GM19025 (cell line): ENCODE measurements around the gene RASSF4.

Source experiments
- ATAC-seq: cut with Tn5 transposase; IDR thresholded peaks from one replicate; pipeline ENCODE4 v1.9.1; 2021; ENCODE audit warnings: mild to moderate bottlenecking, low read depth, moderate library complexity; ENCODE audit not compliant: unreplicated experiment

Gene RASSF4

DNA sequence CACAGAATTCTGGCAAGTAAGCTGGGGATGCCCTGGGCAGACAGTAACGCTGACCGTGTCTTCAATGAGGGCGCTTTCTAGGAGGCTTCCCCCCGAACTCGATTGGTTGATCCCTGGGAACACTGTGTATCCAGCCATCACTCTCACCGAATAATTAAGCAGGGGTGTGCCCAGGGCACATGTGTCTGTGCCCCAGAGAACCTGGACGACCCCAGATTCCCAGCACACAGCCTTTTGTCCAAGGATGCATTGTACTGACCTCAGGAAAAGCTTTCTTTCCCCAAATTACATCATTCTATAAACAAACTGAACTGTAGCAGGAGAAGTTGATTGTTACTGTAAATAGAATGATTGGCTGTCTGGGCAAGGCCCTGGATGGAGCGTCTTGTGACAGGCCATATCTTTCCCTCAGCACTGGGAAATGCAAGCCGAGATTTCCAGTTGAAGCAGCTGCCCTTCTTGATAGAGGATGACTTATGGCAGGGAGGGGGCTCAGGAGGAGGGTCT, 25.6 kb downstream of the RASSF4 start:
- no peak for ATAC-seq

GRCh38 chr10:44986179-44986578, 26.6 kb downstream of the RASSF4 start:
- ATAC-seq: no peak

DNA sequence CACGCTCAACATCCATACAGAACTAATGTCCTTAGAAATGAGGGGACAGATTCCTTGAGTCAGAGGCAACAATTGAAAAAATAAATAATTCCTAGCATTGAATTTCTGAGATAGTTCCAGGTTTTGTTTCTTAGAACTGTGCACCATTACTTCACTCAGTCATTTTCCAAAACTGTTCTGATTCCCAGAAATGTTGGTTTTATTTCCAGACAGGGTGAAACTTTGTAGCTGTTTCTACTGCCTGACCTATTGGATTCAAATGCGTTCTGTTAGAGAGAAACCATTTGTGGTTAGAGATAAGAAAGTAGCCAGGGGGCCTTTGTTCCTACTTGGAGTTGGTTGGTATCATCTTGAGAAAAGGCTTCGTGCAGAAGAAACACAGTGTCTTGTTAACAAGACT, 27.1 kb downstream of the RASSF4 start:
- ATAC-seq: no peak

- no peak for ATAC-seq
These were observed 29.5 kb downstream of the RASSF4 start for GRCh38 chr10:44988957-44989585.

- ATAC-seq: no peak
These were observed 30.1 kb downstream of the RASSF4 start for GRCh38 chr10:44989597-44990301.

DNA sequence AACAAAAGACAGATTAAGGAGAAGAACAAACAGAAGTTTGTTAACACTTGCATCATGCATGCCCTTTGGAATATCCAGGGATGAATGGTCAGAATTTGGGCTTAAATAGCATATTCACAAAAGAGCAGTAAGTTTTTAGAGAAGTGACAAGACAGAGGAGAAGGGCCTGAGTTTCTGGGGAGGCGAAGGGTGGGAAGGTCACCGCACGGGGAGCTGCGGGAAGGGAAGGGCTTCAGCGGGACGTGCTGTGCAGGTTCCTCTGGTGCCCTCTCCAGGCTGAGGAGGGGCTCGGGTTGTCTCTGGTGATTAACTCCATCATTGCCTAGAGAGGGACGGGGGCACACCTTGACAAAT, 30.7 kb downstream of the RASSF4 start:
- ATAC-seq: no peak

DNA sequence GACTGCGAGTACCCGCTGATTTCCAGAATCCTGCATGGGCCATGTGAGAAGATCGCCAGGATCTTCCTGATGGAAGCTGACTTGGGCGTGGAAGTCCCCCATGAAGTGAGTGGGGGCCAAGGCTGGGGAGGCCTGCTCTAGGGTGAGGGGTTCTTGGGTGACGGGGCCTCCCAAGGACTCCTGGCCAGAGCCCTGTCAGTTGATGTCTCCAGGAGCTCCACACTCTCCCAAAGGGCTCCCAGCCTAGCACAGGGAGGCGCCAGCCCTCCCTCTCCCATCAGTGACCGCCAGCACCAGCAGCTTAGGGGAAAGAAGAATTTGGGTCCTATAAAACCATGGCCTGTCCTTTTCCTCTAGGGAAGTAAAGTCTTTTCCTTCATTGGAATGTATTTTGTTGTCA, 31.4 kb downstream of the RASSF4 start:
- ATAC-seq: no peak

DNA sequence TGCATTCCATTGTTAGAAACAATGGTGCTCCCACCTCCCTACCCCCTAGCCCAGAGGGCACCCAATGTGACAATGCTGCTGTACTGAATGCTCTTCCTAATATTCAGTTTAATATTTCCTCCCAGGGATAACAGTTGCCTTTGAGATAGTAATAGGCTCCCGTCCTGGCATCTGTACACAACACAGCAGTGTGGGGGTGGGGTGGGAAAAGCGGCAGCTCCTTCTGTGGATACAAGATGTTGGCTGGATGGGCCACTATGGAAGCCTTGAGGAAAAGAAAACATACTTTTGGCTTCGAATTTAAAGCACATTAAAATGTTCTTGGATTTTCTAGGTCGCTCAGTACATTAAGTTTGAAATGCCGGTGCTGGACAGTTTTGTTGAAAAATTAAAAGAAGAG, 32.0 kb downstream of the RASSF4 start:
- ATAC-seq: no peak

DNA sequence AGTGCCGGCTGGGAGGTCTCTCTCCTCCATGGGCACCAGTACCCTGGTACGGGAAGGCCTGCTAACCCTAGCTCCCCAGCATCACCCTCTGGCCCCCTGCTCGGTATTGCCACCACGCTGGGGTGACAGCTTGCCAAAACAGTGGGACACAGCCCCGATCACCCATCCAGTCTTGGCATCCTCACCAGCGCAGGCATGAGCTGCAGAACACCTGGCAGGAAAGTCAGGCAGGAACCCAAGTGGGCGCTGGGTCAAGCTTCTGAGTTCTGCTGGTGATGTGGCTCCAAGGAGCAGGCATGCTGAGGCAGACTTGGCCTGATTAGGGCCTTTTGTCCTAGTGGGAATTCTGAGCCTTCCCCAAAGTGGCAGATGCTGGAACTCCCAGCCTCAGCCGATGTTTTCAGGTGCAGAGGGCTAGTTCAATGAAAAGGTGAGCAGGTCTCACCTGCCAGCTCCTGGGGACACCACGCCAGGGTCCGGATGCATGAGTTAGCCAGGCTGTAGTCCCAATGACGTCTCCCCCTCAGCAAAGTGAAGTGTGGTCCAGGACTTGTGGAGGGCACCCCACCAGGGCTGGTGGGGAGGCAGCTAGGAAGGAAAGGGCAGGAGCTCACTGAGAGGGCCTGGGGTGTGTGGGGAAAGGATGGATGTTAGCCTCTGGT, 32.6 kb downstream of the RASSF4 start:
- ATAC-seq: no peak

DNA sequence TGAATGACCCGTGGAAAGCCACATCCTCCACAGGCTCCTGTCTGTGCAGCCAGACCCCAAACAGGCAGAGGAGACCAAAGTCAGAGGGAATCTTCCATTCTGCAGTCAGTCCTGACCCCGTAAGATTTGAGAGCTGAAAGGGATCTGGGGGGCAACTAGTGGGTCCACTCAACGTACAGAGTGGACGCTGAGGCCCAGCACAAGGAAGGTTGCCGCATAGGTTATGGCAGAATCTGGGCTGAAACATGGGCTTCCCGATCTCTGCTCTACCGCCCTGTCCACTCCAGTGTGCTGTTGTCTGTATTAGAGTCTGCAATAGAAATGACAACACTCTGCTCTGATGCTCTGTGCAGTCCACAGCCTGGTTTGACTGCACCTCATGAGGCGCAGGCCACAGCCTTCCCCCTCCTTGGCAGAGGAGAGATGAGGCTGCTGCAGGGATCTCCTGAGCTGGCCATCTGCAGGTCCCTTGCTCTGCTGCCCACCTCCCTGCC, 33.2 kb downstream of the RASSF4 start:
- no peak for ATAC-seq

DNA sequence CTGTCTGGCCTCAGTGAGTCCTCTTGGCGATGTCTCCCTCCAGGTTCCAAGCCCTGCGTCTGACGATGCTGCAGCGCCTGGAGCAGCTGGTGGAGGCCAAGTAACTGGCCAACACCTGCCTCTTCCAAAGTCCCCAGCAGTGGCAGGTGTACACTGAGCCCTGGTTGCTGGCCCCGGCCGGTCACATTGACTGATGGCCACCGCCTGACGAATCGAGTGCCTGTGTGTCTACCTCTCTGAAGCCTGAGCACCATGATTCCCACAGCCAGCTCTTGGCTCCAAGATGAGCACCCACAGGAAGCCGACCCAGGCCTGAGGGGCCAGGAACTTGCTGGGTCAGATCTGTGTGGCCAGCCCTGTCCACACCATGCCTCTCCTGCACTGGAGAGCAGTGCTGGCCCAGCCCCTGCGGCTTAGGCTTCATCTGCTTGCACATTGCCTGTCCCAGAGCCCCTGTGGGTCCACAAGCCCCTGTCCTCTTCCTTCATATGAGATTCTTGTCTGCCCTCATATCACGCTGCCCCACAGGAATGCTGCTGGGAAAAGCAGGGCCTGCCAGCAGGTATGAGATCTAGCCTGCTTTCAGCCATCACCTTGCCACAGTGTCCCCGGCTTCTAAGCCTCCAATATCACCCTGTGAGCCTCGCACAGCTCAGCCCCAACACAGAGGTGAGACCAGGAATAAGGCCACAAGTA, 33.8 kb downstream of the RASSF4 start:
- no peak for ATAC-seq

DNA sequence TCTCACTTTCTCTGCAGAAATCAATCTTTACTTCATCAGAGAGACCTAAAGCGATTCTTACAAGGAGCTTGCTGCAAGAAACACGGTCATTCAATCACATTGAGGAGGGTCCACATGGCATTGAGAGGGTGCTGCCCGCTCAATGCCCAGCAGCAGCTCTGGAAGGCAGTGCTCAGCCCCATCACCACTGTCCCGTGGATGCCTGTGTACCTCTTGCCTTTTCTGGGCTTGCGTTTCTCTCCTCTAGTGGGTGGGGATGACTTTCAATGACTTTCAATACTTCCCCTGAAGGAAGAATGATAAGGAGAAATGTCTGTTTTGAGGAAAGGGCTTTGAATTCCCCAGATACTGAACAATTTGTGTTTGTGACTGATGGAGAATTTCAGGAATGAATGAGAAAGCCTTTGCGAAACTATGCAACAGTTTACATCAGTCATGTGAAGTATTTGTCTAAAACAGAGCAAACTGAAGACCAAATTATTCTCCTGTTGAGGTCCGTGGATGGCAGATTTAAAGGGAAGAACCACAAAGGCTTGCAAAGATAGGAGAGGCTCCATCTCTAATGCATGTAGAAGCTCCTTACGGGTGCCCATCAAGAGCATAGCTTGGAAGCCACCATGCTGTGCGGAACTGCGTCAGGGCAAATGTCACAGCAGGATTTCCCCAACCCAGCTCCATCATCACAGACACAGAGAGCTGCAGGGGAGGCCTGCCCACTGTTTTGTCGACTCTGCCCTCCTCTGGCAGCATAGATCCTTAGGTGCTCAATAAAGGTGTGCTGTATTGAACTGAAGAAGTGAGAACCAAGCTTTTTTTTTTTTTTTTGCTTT, 34.5 kb downstream of the RASSF4 start:
- ATAC-seq: no peak

DNA sequence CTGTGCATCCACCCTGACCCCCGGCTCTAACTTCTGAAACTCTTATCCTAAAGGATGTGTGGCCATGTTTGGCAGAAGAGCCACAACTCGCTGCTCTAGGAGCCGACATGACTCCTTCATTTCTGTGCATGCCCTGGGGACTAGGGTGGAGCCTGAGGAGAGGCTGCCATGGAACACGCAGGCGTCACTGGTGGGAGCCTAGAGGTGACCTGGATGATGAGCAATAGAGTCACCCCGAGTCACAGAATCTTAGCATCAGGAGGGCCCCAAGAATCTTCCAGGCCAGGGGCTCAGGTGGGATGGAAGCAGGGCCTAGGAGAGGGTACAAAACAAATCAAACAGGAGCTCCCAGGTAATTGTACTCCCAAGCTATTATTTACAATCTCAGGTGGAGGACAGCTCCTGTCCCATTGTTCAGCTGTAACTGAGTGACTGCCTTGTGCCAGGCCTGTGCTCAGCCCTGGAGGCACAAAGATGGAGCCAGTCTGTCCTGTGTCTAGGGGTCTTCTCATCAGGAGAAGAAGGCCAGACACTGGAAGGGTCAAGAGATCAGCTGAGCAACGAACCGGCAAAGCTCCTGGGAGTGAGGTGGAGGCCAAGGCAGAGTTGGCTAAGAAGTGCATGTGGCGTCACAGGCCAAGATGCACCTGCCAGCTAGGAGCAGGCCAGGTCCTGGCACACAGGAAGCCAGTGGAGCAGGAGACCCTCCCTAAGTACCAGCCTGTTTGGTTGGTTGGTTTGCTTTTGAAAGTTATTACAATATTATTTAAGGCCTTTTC, 35.3 kb downstream of the RASSF4 start:
- no peak for ATAC-seq

DNA sequence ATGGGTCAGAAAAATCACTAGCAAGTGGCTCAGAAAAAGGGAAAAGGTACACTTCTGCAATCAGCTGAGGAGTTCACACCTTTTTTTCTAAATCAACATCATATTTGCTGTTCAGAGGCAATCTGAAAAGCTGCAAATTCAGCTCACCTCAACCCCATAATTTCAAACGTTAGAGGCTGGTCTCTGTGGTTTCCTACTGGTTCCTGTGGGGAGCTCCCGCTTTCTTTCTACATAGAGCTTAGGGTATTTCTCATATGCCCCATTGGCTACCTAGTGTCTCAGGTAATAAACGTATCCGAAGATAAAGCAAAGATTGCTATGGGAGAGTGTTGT, 35.9 kb downstream of the RASSF4 start:
- no peak for ATAC-seq

GRCh38 chr10:44995914-44996669, 36.5 kb downstream of the RASSF4 start:
- ATAC-seq: no peak

GRCh38 chr10:44997105-44997748, 37.6 kb downstream of the RASSF4 start:
- no peak for ATAC-seq

DNA sequence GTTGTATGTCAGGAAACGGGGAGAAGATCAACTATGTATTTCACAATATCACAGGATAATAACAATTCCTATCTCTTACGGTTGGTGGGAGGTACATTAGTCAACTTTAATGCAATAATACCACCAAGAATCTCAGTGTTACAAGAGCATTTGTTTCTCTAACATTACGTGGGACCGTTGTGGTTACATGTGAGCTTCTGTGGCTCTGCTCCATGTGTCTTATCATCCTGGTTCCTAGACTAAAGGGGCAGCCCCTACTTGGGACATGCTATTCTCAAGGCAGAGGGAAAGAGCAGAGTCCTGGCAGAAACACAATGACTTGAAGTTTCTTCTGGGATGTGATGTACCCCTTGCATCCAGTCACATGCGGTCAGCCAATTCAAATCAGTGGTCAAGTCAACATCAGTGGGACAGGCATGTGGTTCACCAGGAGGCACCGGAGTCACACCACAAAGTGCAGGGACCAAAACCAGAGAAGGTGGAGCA, 38.6 kb downstream of the RASSF4 start:
- ATAC-seq: no peak

DNA sequence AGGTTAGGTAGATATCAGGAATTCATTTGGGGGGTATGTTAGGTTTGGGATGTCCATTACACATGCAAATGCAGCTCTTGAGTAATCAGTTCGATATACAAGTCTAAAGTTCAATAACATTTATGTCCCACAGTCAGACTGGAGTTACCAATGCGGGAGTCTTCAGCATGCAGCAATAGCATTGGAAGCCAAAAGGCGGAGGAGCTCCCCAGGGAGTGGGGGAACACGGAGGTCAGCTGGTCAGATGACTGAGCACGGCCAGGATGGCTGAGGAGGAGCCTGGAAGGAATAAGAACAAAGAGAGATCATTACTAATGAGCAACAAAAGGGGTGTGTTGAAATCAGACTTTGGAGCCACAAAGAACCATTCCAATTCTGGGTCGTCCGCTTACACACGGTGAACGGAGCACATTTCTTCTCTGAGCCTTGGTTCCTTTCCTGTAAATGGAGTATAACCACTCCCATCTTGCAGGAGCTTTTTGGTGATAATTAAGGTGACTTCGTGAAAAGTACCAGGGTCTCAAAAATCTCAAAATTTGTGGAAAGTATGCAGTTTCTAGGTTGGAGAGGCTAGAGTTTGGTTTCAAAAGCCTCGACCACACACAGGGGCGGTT, 40.6 kb downstream of the RASSF4 start:
- ATAC-seq: no peak
